Stomach smooth muscle (tissue), 2 donors: Measurements from ENCODE around the gene HSPBP1.

Experiments used
- H3K27ac ChIP-seq: one replicate; pipeline ENCODE4 v1.7.0; 2013; ENCODE audit warnings: mild to moderate bottlenecking, low read length, inconsistent platforms
- H3K27me3 ChIP-seq, 2 donors: one replicate each; pipeline ENCODE4 v1.7.0; 2013; ENCODE audit warnings: low read length in 2 of 2; ENCODE audit not compliant: insufficient read depth in 2 of 2, control insufficient read depth in 1 of 2
- H3K36me3 ChIP-seq, 2 donors: one replicate each; pipeline ENCODE4 v1.7.0; 2013; ENCODE audit warnings: low read length in 2 of 2; ENCODE audit not compliant: control insufficient read depth in 2 of 2, insufficient read depth in 2 of 2
- H3K4me1 ChIP-seq: one replicate; pipeline ENCODE4 v1.7.0; 2013; ENCODE audit warnings: low read length; ENCODE audit not compliant: control insufficient read depth, insufficient read depth
- H3K4me3 ChIP-seq, 2 donors: one replicate each; pipeline ENCODE4 v1.7.0; 2013; ENCODE audit warnings: low read length in 2 of 2
- H3K9ac ChIP-seq, 2 donors: one replicate each; pipeline ENCODE4 v1.7.0; 2013; ENCODE audit warnings: low read length in 2 of 2, mild to moderate bottlenecking in 1 of 2
- H3K9me3 ChIP-seq, 2 donors: one replicate each; pipeline ENCODE4 v1.7.0; 2013; ENCODE audit warnings: low read length in 2 of 2; ENCODE audit not compliant: control insufficient read depth in 2 of 2
- donor health status: healthy.
- donor health status: Pancreatic carcinoma.

Gene HSPBP1

GRCh38 chr19:55287361-55288079, 7.6 kb upstream of the HSPBP1 start:
- peaks cover 0 to 6% of the 10 kb centered on the region in 2 donors for H3K36me3 ChIP-seq
- no peak overlapping the region for H3K4me3 ChIP-seq
- no peak overlapping the region for H3K9ac ChIP-seq
- H3K4me1 ChIP-seq, result peaks cover 18% of the 10 kb centered on the region
- H3K9me3 ChIP-seq, result no peaks in the 10 kb centered on the region
- no peaks in the 10 kb centered on the region for H3K27me3 ChIP-seq
- no peak overlapping the region for H3K27ac ChIP-seq

GRCh38 chr19:55285229-55285890, 5.5 kb upstream of the HSPBP1 start:
- peak overlapping the region in 1 of 2 donors; percentile 52 for H3K4me3 ChIP-seq
- no peaks in the 10 kb centered on the region for H3K27me3 ChIP-seq
- H3K9me3 ChIP-seq, result no peaks in the 10 kb centered on the region
- H3K4me1 ChIP-seq, result peaks cover 22% of the 10 kb centered on the region
- H3K9ac ChIP-seq, result peak overlapping the region; percentile 21 to 42
- peaks cover 0 to 6% of the 10 kb centered on the region in 2 donors for H3K36me3 ChIP-seq
- peak overlapping the region; percentile 49 for H3K27ac ChIP-seq

- Histone ChIP-seq H3K27me3 (no peaks in the 10 kb centered on the region), H3K27ac (peak overlapping the region; percentile 49)
These were observed 4.6 kb upstream of the HSPBP1 start for GRCh38 chr19:55284405-55285058.

GRCh38 chr19:55283548-55284377, 3.9 kb upstream of the HSPBP1 start, which contains the start of gene BRSK1:
Gene BRSK1, plus strand, starts transcription at chr19:55283997. Its CDS starts 446 bp downstream, at chr19:55284443.
- H3K27ac ChIP-seq, result peak within 1 kb of the TSS; percentile 49
- peaks cover 28% of the 10 kb centered on the region for H3K4me1 ChIP-seq
- H3K9me3 ChIP-seq, result no peaks in the 10 kb centered on the region
- no peaks in the 10 kb centered on the region for H3K27me3 ChIP-seq
- peak within 1 kb of the TSS; percentile 21 to 58 for H3K4me3 ChIP-seq
- peak within 1 kb of the TSS in 1 of 2 donors; percentile 23 for H3K9ac ChIP-seq
- H3K36me3 ChIP-seq, result peaks cover 0 to 4% of the 10 kb centered on the region in 2 donors

More at GRCh38 chr19:55284405-55285058, 4.6 kb upstream of the HSPBP1 start:
- Histone ChIP-seq H3K9me3 (no peaks in the 10 kb centered on the region), H3K4me3 (peak overlapping the region; percentile 19 to 52), H3K9ac (peak overlapping the region in 1 of 2 donors; percentile 42), H3K36me3 (peaks cover 0 to 6% of the 10 kb centered on the region in 2 donors), H3K4me1 (peaks cover 25% of the 10 kb centered on the region)

GRCh38 chr19:55279340-55279739, 570 bp downstream of the HSPBP1 start:
- Histone ChIP-seq H3K9me3 (no peaks in the 10 kb centered on the region), H3K27ac (peak overlapping the region; percentile 82), H3K36me3 (peaks cover 11 to 23% of the 10 kb centered on the region in 2 donors), H3K9ac (peak overlapping the region; percentile 81 to 84), H3K4me1 (peaks cover 17% of the 10 kb centered on the region), H3K27me3 (no peaks in the 10 kb centered on the region), H3K4me3 (peak overlapping the region; percentile 92 to 98)

- Histone ChIP-seq H3K27ac (no peak overlapping the region), H3K27me3 (no peaks in the 10 kb centered on the region), H3K9me3 (no peaks in the 10 kb centered on the region), H3K4me3 (peak overlapping the region in 1 of 2 donors; percentile 92), H3K36me3 (peaks cover 11 to 26% of the 10 kb centered on the region in 2 donors), H3K4me1 (peaks cover 15% of the 10 kb centered on the region), H3K9ac (no peak overlapping the region)
These were observed 1.3 kb downstream of the HSPBP1 start for GRCh38 chr19:55278391-55279135.

- Histone ChIP-seq H3K4me3 (no peak overlapping the region), H3K27me3 (no peaks in the 10 kb centered on the region), H3K9me3 (no peaks in the 10 kb centered on the region), H3K9ac (no peak overlapping the region), H3K27ac (no peak overlapping the region), H3K4me1 (peaks cover 13% of the 10 kb centered on the region), H3K36me3 (peaks cover 11 to 35% of the 10 kb centered on the region in 2 donors)
These were observed 2.4 kb downstream of the HSPBP1 start for GRCh38 chr19:55277494-55277893.

- Histone ChIP-seq H3K27me3 (no peaks in the 10 kb centered on the region), H3K36me3 (peaks cover 11 to 38% of the 10 kb centered on the region in 2 donors), H3K4me1 (peaks cover 13% of the 10 kb centered on the region), H3K9me3 (no peaks in the 10 kb centered on the region), H3K9ac (no peak overlapping the region), H3K27ac (no peak overlapping the region), H3K4me3 (no peak overlapping the region)
These were observed 3.0 kb downstream of the HSPBP1 start for GRCh38 chr19:55276720-55277430.

- no peaks in the 10 kb centered on the region for H3K9me3 ChIP-seq
- no peaks in the 10 kb centered on the region for H3K27me3 ChIP-seq
- no peak overlapping the region for H3K27ac ChIP-seq
- no peak overlapping the region for H3K4me3 ChIP-seq
- peaks cover 13% of the 10 kb centered on the region for H3K4me1 ChIP-seq
- no peak overlapping the region for H3K9ac ChIP-seq
- H3K36me3 ChIP-seq, result peaks cover 11 to 38% of the 10 kb centered on the region in 2 donors
These were observed 3.8 kb downstream of the HSPBP1 start for GRCh38 chr19:55275851-55276719.
